Neural cell (in vitro differentiated cells): ENCODE results near the gene ZNF440. TPM values are rescaled to one million over a fixed set of nuclear protein-coding genes. Genes with fewer than 3 reads are reported as not detected.

ENCODE experiments used
- H2AFZ ChIP-seq: fragments of 200-600, 300-800 bp; sonication (generic), shearing (Covaris generic); 2 replicates; pipeline ENCODE4 v1.6.0; 2014; ENCODE audit warnings: low read depth, mild to moderate bottlenecking, antibody characterized with exemption, low read length, moderate library complexity
- H3F3A ChIP-seq: fragments of 200-600 bp; shearing (Covaris generic); 2 replicates; pipeline ENCODE4 v1.6.1; 2016; ENCODE audit warnings: mild to moderate bottlenecking, moderate library complexity, mixed read lengths, antibody characterized with exemption, low read length; ENCODE audit not compliant: insufficient read depth, poor library complexity, severe bottlenecking
- H3K27ac ChIP-seq: fragments of 200-600, 300-800 bp; sonication (generic), shearing (Covaris generic); 2 replicates; pipeline ENCODE4 v1.5.1; 2014; ENCODE audit warnings: mild to moderate bottlenecking, low read length, moderate library complexity
- H3K27me3 ChIP-seq: fragments of 300-800, 200-600 bp; sonication (generic), shearing (Covaris generic); 2 replicates; pipeline ENCODE4 v1.6.0; 2014; ENCODE audit warnings: mild to moderate bottlenecking, low read depth, low read length, moderate library complexity; ENCODE audit not compliant: insufficient read depth
- H3K36me3 ChIP-seq: fragments of 300-800, 200-600 bp; sonication (generic), shearing (Covaris generic); 2 replicates; pipeline ENCODE4 v1.5.1; 2014; ENCODE audit warnings: mild to moderate bottlenecking, antibody characterized with exemption, low read length, moderate library complexity; ENCODE audit not compliant: insufficient read depth
- H3K4me2 ChIP-seq: fragments of 300-800, 200-600 bp; sonication (generic), shearing (Covaris generic); 2 replicates; pipeline ENCODE4 v1.6.0; 2014; ENCODE audit warnings: mild to moderate bottlenecking, low read length
- H3K4me3 ChIP-seq: fragments of 300-800, 200-600 bp; sonication (generic), shearing (Covaris generic); 2 replicates; pipeline ENCODE4 v1.5.1; 2014; ENCODE audit warnings: mild to moderate bottlenecking, low read length, moderate library complexity
- H3K79me2 ChIP-seq: fragments of 200-600 bp; shearing (Covaris generic); replicated peaks from 2 replicates; pipeline ENCODE4 v1.6.0; 2014; ENCODE audit warnings: mild to moderate bottlenecking, low read length, moderate library complexity; ENCODE audit not compliant: insufficient read depth
- H3K9ac ChIP-seq: fragments of 300-800, 200-600 bp; sonication (generic), shearing (Covaris generic); 2 replicates; pipeline ENCODE4 v1.6.1; 2016; ENCODE audit warnings: mild to moderate bottlenecking, low read length, mixed read lengths
- H3K9me2 ChIP-seq: fragments of 200-600 bp; shearing (Covaris generic); 2 replicates; pipeline ENCODE4 v1.6.1; 2016; ENCODE audit warnings: mild to moderate bottlenecking, low read length, mixed read lengths; ENCODE audit not compliant: insufficient read depth
- H3K9me3 ChIP-seq: fragments of 200-600, 300-800 bp; sonication (generic), shearing (Covaris generic); 2 replicates; pipeline ENCODE4 v1.6.1; 2016; ENCODE audit warnings: mild to moderate bottlenecking, mixed run types, low read length, moderate library complexity, mixed read lengths
- H4K20me1 ChIP-seq: fragments of 200-600 bp; shearing (Covaris generic); 2 replicates; pipeline ENCODE4 v1.6.1; 2016; ENCODE audit warnings: mild to moderate bottlenecking, mixed run types; ENCODE audit not compliant: insufficient read depth
- CTCF ChIP-seq: fragments of 450-650 bp; IDR thresholded peaks from 2 replicates; pipeline ENCODE4 v1.5.1; 2014; ENCODE audit warnings: antibody characterized with exemption, mild to moderate bottlenecking, moderate library complexity; ENCODE audit not compliant: poor library complexity, severe bottlenecking
- EP300 ChIP-seq: fragments of 450-650 bp; conservative IDR thresholded peaks from 2 replicates; pipeline ENCODE4 v1.6.1; 2014; ENCODE audit warnings: antibody characterized with exemption, mild to moderate bottlenecking, moderate library complexity; ENCODE audit not compliant: poor library complexity, severe bottlenecking
- EZH2 ChIP-seq: fragments of 200-600, 300-800 bp; shearing (Covaris generic), sonication (generic); IDR thresholded peaks from 2 replicates; pipeline ENCODE4 v1.6.1; 2014; ENCODE audit warnings: antibody characterized with exemption, low read length, borderline replicate concordance, mild to moderate bottlenecking; ENCODE audit not compliant: insufficient read depth, poor library complexity, severe bottlenecking
- MXI1 ChIP-seq: fragments of 450-650 bp; conservative IDR thresholded peaks from 2 replicates; pipeline ENCODE4 v1.6.1; 2014; ENCODE audit warnings: antibody characterized with exemption, mild to moderate bottlenecking; ENCODE audit not compliant: poor library complexity, severe bottlenecking
- POLR2AphosphoS5 ChIP-seq: IDR thresholded peaks from 2 replicates; pipeline ENCODE4 v1.6.1; 2012
- RAD21 ChIP-seq: fragments of 450-650 bp; conservative IDR thresholded peaks from 2 replicates; pipeline ENCODE4 v1.6.1; 2014; ENCODE audit warnings: antibody characterized with exemption, mild to moderate bottlenecking, moderate library complexity
- SMC3 ChIP-seq: fragments of 450-650 bp; conservative IDR thresholded peaks from 2 replicates; pipeline ENCODE4 v1.6.1; 2014; ENCODE audit warnings: antibody characterized with exemption, mild to moderate bottlenecking, moderate library complexity; ENCODE audit not compliant: poor library complexity
- TAF1 ChIP-seq: IDR thresholded peaks from 2 replicates; pipeline ENCODE4 v1.6.1; 2012; ENCODE audit warnings: low read depth
- polyA plus RNA-seq: library from polyadenylated mRNA; depleted of rRNA; stranded (reverse); fragments of >200 nt; gene quantifications from 2 replicates; pipeline ENCODE4 v1.2.3, GENCODE V29; 2014
- TF ChIP-seq, protein P1 (sequence below): IDR thresholded peaks from 2 replicates; pipeline ENCODE4 v1.6.1; 2012; ENCODE audit warnings: borderline replicate concordance

ZNF440 gene
- polyA plus RNA-seq, 1 donor from 2014 or later = 26.6 TPM

GRCh38 chr19:11881151-11881800, 67.2 kb downstream of the ZNF440 start:
- H3K9me2 ChIP-seq = no peaks in the 10 kb centered on the region
- no peaks in the 10 kb centered on the region for H3F3A ChIP-seq
- no peaks in the 10 kb centered on the region for H3K27me3 ChIP-seq
- no peaks in the 10 kb centered on the region for H3K9me3 ChIP-seq
- H3K4me3 ChIP-seq = peak overlapping the region; percentile 36
- H3K4me2 ChIP-seq = no peak overlapping the region
- no peak overlapping the region for H3K27ac ChIP-seq
- H4K20me1 ChIP-seq = no peaks in the 10 kb centered on the region
- TF ChIP-seq MXI1 (peak; percentile 24), EP300 (no peak), RAD21 (peak; percentile 93), CTCF (peak; percentile 95), TAF1 (no peak), EZH2 (no peak), POLR2AphosphoS5 (no peak), SMC3 (peak; percentile 91)
- TF ChIP-seq, protein P1, sequence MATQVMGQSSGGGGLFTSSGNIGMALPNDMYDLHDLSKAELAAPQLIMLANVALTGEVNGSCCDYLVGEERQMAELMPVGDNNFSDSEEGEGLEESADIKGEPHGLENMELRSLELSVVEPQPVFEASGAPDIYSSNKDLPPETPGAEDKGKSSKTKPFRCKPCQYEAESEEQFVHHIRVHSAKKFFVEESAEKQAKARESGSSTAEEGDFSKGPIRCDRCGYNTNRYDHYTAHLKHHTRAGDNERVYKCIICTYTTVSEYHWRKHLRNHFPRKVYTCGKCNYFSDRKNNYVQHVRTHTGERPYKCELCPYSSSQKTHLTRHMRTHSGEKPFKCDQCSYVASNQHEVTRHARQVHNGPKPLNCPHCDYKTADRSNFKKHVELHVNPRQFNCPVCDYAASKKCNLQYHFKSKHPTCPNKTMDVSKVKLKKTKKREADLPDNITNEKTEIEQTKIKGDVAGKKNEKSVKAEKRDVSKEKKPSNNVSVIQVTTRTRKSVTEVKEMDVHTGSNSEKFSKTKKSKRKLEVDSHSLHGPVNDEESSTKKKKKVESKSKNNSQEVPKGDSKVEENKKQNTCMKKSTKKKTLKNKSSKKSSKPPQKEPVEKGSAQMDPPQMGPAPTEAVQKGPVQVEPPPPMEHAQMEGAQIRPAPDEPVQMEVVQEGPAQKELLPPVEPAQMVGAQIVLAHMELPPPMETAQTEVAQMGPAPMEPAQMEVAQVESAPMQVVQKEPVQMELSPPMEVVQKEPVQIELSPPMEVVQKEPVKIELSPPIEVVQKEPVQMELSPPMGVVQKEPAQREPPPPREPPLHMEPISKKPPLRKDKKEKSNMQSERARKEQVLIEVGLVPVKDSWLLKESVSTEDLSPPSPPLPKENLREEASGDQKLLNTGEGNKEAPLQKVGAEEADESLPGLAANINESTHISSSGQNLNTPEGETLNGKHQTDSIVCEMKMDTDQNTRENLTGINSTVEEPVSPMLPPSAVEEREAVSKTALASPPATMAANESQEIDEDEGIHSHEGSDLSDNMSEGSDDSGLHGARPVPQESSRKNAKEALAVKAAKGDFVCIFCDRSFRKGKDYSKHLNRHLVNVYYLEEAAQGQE = no peak
- no peak overlapping the region for H2AFZ ChIP-seq
- H3K36me3 ChIP-seq = no peaks in the 10 kb centered on the region
- H3K9ac ChIP-seq = no peak overlapping the region
- H3K79me2 ChIP-seq = no peaks in the 10 kb centered on the region

DNA sequence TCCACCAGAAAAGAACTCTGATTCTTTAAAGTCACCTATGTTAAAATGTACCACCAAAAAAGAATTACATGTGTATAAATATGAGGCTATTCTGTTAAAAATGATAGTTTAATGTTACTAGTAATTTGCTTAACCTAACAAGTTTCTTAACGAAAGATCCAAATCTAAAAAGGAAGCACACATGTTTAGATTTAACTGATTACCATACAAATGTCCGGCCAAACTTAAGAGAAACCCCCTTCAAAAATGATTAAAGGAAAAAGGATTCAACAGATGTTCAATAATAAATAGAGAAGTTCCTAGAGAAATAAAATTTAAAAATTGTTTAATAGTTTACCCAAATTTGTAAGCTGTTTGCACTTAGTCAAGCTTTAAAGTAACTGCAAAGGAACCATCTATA, 68.5 kb downstream of the ZNF440 start:
- H3K27ac ChIP-seq = no peak overlapping the region
- no peaks in the 10 kb centered on the region for H3K79me2 ChIP-seq
- no peaks in the 10 kb centered on the region for H3F3A ChIP-seq
- no peak overlapping the region for H3K4me3 ChIP-seq
- H2AFZ ChIP-seq = no peak overlapping the region
- H3K36me3 ChIP-seq = no peaks in the 10 kb centered on the region
- no peaks in the 10 kb centered on the region for H3K27me3 ChIP-seq
- H3K9ac ChIP-seq = no peak overlapping the region
- H4K20me1 ChIP-seq = no peaks in the 10 kb centered on the region
- TF ChIP-seq RAD21 = no peak
- TF ChIP-seq SMC3 = no peak
- no peak for TF ChIP-seq EP300
- no peak for TF ChIP-seq MXI1
- TF ChIP-seq, protein P1 = no peak
- no peak for TF ChIP-seq CTCF
- no peak for TF ChIP-seq POLR2AphosphoS5
- no peak for TF ChIP-seq TAF1
- TF ChIP-seq EZH2 = no peak
- H3K9me2 ChIP-seq = no peaks in the 10 kb centered on the region
- H3K9me3 ChIP-seq = no peaks in the 10 kb centered on the region
- H3K4me2 ChIP-seq = no peak overlapping the region
